ENCODE measurements around the gene GPR132.

- TF ChIP-seq POLR2AphosphoS5 (IDR thresholded peaks at IDR 0.05; ENCODE audit: insufficient read depth in 1 of 2, low read depth in 1 of 2) (no peak), CTCF (IDR thresholded peaks at IDR 0.05) (no peak), POLR2A (IDR thresholded peaks at IDR 0.05) (no peak)
These were observed 55.1 kb downstream of the GPR132 start for GRCh38 chr14:105010106-105010505.

Measured in vagina (tissue), 2 donors.